NCI-H146 treated with DMSO at 0.1 percent for 48 hours (cell line): ENCODE data around the gene ACAD11.

Source experiments
- DNase-seq: peaks from one replicate; lab custom pipeline; 2025; ENCODE audit not compliant: unreplicated experiment; lab: John Stamatoyannopoulos, UW

ACAD11 gene

GRCh38 chr3:132517311-132517710 lies 142.3 kb downstream of the ACAD11 start:
- no peak for DNase-seq

DNA sequence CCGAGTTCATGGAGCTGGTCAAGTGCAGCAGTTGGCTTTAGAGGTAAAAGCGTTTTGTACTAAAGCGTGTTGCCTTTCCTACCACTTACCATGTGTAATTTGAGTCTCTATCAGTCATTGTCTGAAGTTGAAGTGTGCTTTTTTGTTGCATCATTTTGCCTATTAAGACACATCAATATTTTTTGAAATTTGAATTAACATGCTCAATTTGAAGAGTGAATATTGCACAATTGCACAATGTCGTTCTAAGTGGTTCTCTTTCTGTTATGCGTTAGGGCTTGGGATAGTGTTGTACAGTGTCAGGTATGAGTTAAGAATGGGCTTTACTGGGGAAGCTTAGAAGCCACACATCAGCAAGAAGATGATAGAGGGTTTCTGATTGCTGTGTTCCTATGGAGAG lies 146.6 kb downstream of the ACAD11 start:
- no peak for DNase-seq

DNA sequence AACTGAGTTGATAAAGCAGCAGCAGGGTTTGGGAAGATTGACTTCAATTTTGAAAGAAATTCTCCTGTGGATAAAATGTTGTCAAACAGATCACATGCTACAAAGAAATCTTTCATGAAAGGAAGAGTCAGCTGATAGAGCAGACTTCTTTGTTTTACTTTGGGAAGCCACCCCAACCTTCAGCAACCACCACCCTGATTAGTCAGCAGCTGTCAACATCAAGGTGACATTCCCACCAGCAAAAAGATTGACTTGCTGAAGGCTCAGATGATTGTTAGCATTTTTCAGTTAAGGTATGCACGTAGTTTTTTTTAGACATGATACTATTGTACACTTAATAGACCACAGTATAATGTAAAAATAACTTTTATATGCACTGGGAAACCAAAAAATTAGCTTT lies 150.1 kb downstream of the ACAD11 start:
- DNase-seq = no peak

DNA sequence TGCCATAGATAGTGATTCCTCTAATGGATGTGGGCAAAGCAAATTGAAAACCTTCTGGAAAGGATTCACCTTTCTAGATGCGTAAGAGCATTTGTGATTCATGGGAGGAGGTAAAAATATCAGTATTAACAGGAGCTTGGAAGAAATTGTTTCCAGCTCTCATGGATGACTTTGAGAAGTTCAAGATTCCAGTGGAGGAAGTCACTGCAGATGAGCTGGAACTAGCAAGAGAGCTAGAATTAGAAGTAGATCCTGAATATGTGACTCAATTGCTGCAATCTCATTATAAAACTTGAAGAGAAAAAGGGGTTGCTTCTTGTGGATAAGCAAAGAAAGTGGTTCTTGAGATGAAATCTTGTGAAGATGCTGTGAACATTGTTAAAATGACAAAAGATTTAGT lies 150.5 kb downstream of the ACAD11 start:
- no peak for DNase-seq
